ENCODE results near the gene SCYL1. TPM values are rescaled to one million over a fixed set of nuclear protein-coding genes. Genes with fewer than 3 reads are reported as not detected.

The SCYL1 gene
- total RNA-seq, 1 experiment from 2014 or later, result 106 TPM

DNA sequence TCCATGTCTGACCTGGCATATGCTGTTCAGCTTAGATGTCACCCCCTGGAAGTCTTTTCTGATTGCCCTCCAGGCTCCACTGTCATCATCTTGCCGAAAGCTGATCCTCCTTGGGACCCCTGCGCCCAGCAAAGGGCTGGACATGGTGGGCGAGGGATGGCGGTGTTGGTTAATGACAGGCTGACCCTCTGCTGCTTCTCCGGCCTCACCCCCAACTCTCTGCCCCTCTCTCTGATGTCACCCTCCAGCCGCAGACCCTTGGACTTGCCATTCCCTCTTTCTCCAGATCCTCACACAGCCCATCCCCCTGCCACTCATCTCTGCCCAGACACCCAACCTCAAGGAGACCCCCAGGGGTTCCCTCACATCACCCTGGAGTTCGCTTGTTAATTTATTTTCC is 53.3 kb downstream of the SCYL1 start:
- H3K4me3 ChIP-seq, result no peak overlapping the region
- peaks cover 45% of the 10 kb centered on the region for H3F3A ChIP-seq (ENCODE audit: insufficient read depth, low read depth)
- H2AFZ ChIP-seq, result no peak overlapping the region
- H3K36me3 ChIP-seq (ENCODE audit: low read depth), result no peaks in the 10 kb centered on the region; the same call in 1 of the 2 replicates
- peaks cover 29% of the 10 kb centered on the region for H3K79me2 ChIP-seq (ENCODE audit: low read depth)
- peaks cover 7% of the 10 kb centered on the region; the same call in 1 of the 2 replicates for H4K20me1 ChIP-seq (ENCODE audit: insufficient read depth)
- no peaks in the 10 kb centered on the region for H3K9me3 ChIP-seq (ENCODE audit: insufficient read depth, low read depth)
- H3K4me1 ChIP-seq (replicated peaks; ENCODE audit: insufficient read depth), result peaks cover 40% of the 10 kb centered on the region
- ChIA-PET POLR2A (ENCODE audit: unreplicated experiment) (interaction anchor here (0.7 kb wide), 1 partner anchor 37 kb away, joined by 3 read pairs; the partner anchor contains the start of gene PCNX3), CTCF (interaction anchor here (0.6 kb wide), 1 partner anchor 76 kb away, joined by 8 read pairs; no protein-coding TSS in a partner anchor)
- H3K27ac ChIP-seq, result no peak overlapping the region
- intact Hi-C loops (cut with micrococcal nuclease; ENCODE audit: unreplicated experiment), result no loop called here
- BruUV-seq (replicated peaks), result no TSS peak
- peak overlapping the region; percentile 98 for H3K4me2 ChIP-seq
- DNase-seq, result no peak
- no peaks in the 10 kb centered on the region for H3K27me3 ChIP-seq (ENCODE audit: insufficient read depth, low read depth)
- no peak for TF ChIP-seq EZH2 (IDR thresholded peaks at IDR 0.05; ENCODE audit: low read depth)
- TF ChIP-seq, protein P1, sequence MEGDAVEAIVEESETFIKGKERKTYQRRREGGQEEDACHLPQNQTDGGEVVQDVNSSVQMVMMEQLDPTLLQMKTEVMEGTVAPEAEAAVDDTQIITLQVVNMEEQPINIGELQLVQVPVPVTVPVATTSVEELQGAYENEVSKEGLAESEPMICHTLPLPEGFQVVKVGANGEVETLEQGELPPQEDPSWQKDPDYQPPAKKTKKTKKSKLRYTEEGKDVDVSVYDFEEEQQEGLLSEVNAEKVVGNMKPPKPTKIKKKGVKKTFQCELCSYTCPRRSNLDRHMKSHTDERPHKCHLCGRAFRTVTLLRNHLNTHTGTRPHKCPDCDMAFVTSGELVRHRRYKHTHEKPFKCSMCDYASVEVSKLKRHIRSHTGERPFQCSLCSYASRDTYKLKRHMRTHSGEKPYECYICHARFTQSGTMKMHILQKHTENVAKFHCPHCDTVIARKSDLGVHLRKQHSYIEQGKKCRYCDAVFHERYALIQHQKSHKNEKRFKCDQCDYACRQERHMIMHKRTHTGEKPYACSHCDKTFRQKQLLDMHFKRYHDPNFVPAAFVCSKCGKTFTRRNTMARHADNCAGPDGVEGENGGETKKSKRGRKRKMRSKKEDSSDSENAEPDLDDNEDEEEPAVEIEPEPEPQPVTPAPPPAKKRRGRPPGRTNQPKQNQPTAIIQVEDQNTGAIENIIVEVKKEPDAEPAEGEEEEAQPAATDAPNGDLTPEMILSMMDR (conservative IDR thresholded peaks at IDR 0.05), result no peak
- H3K9me2 ChIP-seq (ENCODE audit: insufficient read depth), result no peaks in the 10 kb centered on the region

DNA sequence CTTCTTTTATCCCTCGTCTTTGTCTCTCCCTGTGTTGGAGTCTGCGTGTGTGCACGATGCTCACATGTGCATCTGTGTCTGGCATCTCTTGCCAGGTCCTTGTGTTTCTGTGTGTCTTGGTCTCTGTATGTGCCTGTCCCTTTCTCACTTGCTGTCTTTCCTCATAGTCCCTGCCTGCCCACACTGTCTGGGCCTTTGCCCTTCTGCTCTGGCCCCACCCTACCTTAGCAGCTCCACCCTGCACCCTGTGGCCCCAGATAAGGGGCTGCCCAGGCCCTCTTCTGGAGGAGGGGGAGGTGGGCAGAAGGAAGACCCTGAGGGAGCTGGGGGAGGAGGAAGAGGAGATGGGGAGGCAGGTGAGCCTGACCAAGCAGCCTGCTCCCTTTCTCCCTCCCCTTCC is 53.8 kb downstream of the SCYL1 start:
- Histone ChIP-seq H3K4me3 (no peak overlapping the region), H3K9me3 (ENCODE audit: insufficient read depth, low read depth) (no peaks in the 10 kb centered on the region), H3K4me1 (replicated peaks; ENCODE audit: insufficient read depth) (peaks cover 35% of the 10 kb centered on the region), H2AFZ (no peak overlapping the region), H3K4me2 (no peak overlapping the region), H4K20me1 (ENCODE audit: insufficient read depth) (peaks cover 7% of the 10 kb centered on the region; the same call in 1 of the 2 replicates), H3K36me3 (ENCODE audit: low read depth) (no peaks in the 10 kb centered on the region; the same call in 1 of the 2 replicates), H3K9me2 (ENCODE audit: insufficient read depth) (no peaks in the 10 kb centered on the region), H3K27me3 (ENCODE audit: insufficient read depth, low read depth) (no peaks in the 10 kb centered on the region), H3K27ac (no peak overlapping the region), H3K79me2 (ENCODE audit: low read depth) (peaks cover 27% of the 10 kb centered on the region), H3F3A (ENCODE audit: insufficient read depth, low read depth) (peaks cover 41% of the 10 kb centered on the region)
- intact Hi-C loops (cut with micrococcal nuclease; ENCODE audit: unreplicated experiment), result no loop called here
- no TSS peak for BruUV-seq (replicated peaks)
- POLR2A ChIA-PET (ENCODE audit: unreplicated experiment), result no interaction called here
- no peak for TF ChIP-seq EZH2 (IDR thresholded peaks at IDR 0.05; ENCODE audit: low read depth)
- TF ChIP-seq, protein P1 (conservative IDR thresholded peaks at IDR 0.05), result no peak
- DNase-seq, result no peak
- CTCF ChIA-PET, result interaction anchor here (0.5 kb wide), 1 partner anchor 32 kb away, joined by 6 read pairs; no protein-coding TSS in a partner anchor

DNA sequence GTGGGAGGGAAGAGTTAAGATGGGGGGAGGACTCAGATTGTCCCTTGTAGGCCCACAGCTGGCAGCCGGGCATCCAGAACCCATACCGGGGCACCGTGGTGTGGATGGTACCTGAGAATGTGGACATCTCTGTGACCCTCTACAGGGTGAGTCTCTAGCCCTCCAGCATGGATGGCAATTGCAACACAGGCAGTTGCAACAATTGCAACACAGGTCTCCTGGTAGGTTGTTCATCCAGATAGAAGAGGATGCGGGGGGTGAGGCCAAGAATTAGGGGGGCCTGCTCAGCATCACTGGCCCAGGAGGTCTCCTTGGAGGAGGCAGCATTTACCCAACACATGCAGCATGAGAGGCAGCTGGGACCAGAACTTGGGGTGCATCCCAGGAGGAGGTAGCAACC is 54.4 kb downstream of the SCYL1 start:
- no peak for DNase-seq
- ChIA-PET POLR2A (ENCODE audit: unreplicated experiment) (interaction anchor here (0.7 kb wide), 1 partner anchor 25 kb away, joined by 12 read pairs; no protein-coding TSS in a partner anchor), CTCF (interaction anchor here (0.5 to 0.7 kb wide), 3 partner anchors 32 to 198 kb away, joined by 4 to 8 read pairs (median 6); no protein-coding TSS in a partner anchor)
- no peaks in the 10 kb centered on the region for H3K27me3 ChIP-seq (ENCODE audit: insufficient read depth, low read depth)
- H3K27ac ChIP-seq, result no peak overlapping the region
- peaks cover 32% of the 10 kb centered on the region for H3K4me1 ChIP-seq (replicated peaks; ENCODE audit: insufficient read depth)
- H3F3A ChIP-seq (ENCODE audit: insufficient read depth, low read depth), result peaks cover 38% of the 10 kb centered on the region
- intact Hi-C loops (cut with micrococcal nuclease; ENCODE audit: unreplicated experiment), result no loop called here
- H3K36me3 ChIP-seq (ENCODE audit: low read depth), result no peaks in the 10 kb centered on the region; the same call in 1 of the 2 replicates
- H4K20me1 ChIP-seq (ENCODE audit: insufficient read depth), result peaks cover 7% of the 10 kb centered on the region; the same call in 1 of the 2 replicates
- H3K9me3 ChIP-seq (ENCODE audit: insufficient read depth, low read depth), result no peaks in the 10 kb centered on the region
- no peak overlapping the region for H3K4me3 ChIP-seq
- H3K4me2 ChIP-seq, result no peak overlapping the region
- H2AFZ ChIP-seq, result no peak overlapping the region
- BruUV-seq (replicated peaks), result no TSS peak
- H3K9me2 ChIP-seq (ENCODE audit: insufficient read depth), result no peaks in the 10 kb centered on the region
- peaks cover 27% of the 10 kb centered on the region for H3K79me2 ChIP-seq (ENCODE audit: low read depth)
- TF ChIP-seq, protein P1 (conservative IDR thresholded peaks at IDR 0.05), result no peak
- no peak for TF ChIP-seq EZH2 (IDR thresholded peaks at IDR 0.05; ENCODE audit: low read depth)
